Nephron progenitor cell (in vitro differentiated cells): ENCODE data around the gene CPD.
"Not testable (repeated sequence)": the region's sequence is repeated elsewhere in the genome, so short reads cannot be mapped to it uniquely, and the experiment has no call there.

Experiments
- DNase-seq: peaks from one replicate; pipeline ENCODE4 v3.0.0; 2021
- H3K27ac Mint-ChIP-seq: 2 replicates; pipeline ENCODE4 v1.8.0; 2021; ENCODE audit warnings: mild to moderate bottlenecking, moderate library complexity, mixed read lengths
- H3K27me3 Mint-ChIP-seq: 2 replicates; pipeline ENCODE4 v1.8.0; 2021; ENCODE audit warnings: mild to moderate bottlenecking, low read depth, mixed read lengths; ENCODE audit not compliant: poor library complexity
- H3K36me3 Mint-ChIP-seq: 2 replicates; pipeline ENCODE4 v1.8.0; 2021; ENCODE audit warnings: low read depth, mixed read lengths
- H3K4me1 Mint-ChIP-seq: 2 replicates; pipeline ENCODE4 v1.8.0; 2021; ENCODE audit warnings: mixed read lengths
- H3K4me3 Mint-ChIP-seq: 2 replicates; pipeline ENCODE4 v1.8.0; 2021; ENCODE audit warnings: mild to moderate bottlenecking, moderate library complexity, mixed read lengths
- H3K9me3 Mint-ChIP-seq: 2 replicates; pipeline ENCODE4 v1.8.0; 2021; ENCODE audit warnings: mild to moderate bottlenecking, moderate library complexity, mixed read lengths
- TF ChIP-seq, protein P1 (sequence below): fragments of 200-600 bp; sonication (generic); IDR thresholded peaks from 2 replicates; pipeline ENCODE4 v1.5.0; 2021; ENCODE audit warnings: antibody characterized with exemption

Gene CPD

DNA sequence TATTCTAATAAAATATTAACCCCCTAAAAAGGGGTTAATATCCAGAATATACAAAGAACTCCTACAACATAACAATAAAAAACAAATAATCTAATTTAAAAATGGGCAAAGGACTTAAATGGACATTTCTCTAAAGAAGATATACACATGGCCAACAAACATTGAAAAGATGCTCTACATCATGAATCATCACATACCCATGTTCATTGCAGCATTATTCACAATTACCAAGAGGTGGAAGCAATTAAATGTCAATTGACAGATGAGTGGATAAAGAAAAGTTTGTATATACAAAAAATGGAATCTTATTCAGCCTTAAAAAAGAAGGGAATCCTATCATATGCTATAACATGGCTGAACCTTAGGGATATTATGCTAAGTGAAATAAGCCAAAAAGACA is 36.8 kb downstream of the CPD start:
- TF ChIP-seq, protein P1, sequence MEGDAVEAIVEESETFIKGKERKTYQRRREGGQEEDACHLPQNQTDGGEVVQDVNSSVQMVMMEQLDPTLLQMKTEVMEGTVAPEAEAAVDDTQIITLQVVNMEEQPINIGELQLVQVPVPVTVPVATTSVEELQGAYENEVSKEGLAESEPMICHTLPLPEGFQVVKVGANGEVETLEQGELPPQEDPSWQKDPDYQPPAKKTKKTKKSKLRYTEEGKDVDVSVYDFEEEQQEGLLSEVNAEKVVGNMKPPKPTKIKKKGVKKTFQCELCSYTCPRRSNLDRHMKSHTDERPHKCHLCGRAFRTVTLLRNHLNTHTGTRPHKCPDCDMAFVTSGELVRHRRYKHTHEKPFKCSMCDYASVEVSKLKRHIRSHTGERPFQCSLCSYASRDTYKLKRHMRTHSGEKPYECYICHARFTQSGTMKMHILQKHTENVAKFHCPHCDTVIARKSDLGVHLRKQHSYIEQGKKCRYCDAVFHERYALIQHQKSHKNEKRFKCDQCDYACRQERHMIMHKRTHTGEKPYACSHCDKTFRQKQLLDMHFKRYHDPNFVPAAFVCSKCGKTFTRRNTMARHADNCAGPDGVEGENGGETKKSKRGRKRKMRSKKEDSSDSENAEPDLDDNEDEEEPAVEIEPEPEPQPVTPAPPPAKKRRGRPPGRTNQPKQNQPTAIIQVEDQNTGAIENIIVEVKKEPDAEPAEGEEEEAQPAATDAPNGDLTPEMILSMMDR = no peak
- peaks cover 3% of the 10 kb centered on the region for H3K27me3 Mint-ChIP-seq
- H3K27ac Mint-ChIP-seq = no peak overlapping the region
- no peak overlapping the region for H3K4me3 Mint-ChIP-seq
- peaks cover 10% of the 10 kb centered on the region for H3K9me3 Mint-ChIP-seq
- no peak for DNase-seq
- peaks cover 17% of the 10 kb centered on the region for H3K4me1 Mint-ChIP-seq
- H3K36me3 Mint-ChIP-seq = peaks cover 52% of the 10 kb centered on the region

DNA sequence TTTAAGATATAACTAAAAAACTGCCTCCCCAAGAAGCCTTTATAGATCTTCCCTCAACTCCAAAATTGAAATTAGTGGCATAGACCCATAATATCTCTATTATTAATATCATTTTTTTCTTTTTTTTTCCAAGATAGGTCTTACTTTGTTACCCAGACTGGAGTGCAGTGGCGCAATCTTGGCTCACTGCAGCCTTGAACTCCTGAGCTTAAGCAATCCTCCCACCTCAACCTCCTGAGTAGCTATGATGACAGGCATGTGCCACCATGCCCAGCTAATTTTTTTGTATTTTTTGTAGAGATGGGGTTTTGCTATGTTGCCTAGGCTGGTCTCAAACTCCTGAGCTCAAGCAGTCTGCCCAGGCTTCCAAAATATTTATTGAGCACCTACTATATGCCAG is 39.3 kb downstream of the CPD start:
- H3K9me3 Mint-ChIP-seq, DNase-seq, H3K27ac Mint-ChIP-seq, H3K4me3 Mint-ChIP-seq, H3K27me3 Mint-ChIP-seq: not testable (repeated sequence)
- Mint-ChIP-seq H3K4me1 (peaks cover 17% of the 10 kb centered on the region), H3K36me3 (peaks cover 44% of the 10 kb centered on the region)

DNA sequence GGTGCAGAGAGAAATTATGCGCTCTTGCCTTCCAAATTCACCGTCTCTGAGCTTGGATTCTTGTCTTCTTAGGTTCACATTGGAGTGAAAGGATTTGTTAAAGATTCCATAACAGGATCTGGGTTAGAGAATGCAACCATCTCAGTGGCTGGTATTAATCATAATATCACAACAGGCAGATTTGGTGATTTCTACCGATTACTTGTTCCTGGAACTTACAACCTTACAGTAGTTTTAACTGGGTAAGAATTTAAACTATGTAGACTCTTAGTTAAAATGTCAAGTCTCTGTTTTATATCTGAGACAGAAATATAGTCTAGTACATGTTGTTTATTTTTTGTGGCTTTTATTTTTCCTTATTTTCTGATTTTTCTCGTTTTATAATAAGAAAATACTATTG is 42.9 kb downstream of the CPD start:
- peaks cover 40% of the 10 kb centered on the region for H3K36me3 Mint-ChIP-seq
- no peaks in the 10 kb centered on the region for H3K27me3 Mint-ChIP-seq
- H3K27ac Mint-ChIP-seq = no peak overlapping the region
- peaks cover 8% of the 10 kb centered on the region for H3K4me1 Mint-ChIP-seq
- DNase-seq = no peak
- no peak overlapping the region for H3K4me3 Mint-ChIP-seq
- H3K9me3 Mint-ChIP-seq = no peaks in the 10 kb centered on the region
- TF ChIP-seq, protein P1 = no peak

DNA sequence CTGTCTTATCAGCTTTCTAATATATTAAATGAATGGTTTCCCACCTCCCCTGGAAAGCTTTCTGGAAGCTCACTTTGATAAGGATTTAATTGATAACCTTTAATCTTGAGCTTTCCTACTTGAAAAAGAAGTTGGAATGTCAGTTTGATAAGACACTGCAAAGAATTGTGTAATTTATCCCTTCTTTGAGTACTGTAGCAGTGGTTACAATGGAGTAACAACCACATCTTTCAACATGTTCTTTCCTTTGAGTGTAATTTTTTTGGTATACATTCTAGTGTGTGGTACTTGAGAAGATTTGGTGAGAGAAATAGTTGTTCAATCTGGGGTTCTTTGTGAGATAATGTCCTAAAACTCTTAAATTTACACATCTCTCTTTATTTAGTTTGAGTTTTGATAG is 43.4 kb downstream of the CPD start:
- peaks cover 8% of the 10 kb centered on the region for H3K4me1 Mint-ChIP-seq
- DNase-seq = no peak
- H3K9me3 Mint-ChIP-seq = no peaks in the 10 kb centered on the region
- H3K36me3 Mint-ChIP-seq = peaks cover 40% of the 10 kb centered on the region
- H3K4me3 Mint-ChIP-seq = no peak overlapping the region
- TF ChIP-seq, protein P1 = no peak
- no peak overlapping the region for H3K27ac Mint-ChIP-seq
- H3K27me3 Mint-ChIP-seq = no peaks in the 10 kb centered on the region

DNA sequence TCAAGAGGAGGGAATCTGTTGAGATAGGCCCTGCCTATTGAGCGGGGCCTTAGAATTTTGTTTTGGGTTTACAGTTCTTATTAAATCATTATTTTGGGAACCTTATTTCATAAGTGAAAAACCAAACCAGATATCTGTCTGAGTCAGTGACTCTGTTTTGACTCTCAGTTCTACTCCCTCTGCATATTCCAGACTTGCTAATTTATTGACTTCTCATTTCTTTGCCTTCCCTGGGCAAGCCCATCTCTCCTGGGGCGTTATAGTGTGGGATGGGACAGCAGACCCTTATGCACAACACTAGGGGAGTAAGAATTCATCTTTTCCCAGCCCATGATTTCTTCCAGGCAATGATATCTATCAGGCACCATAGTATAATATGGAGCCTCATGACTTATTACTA is 45.7 kb downstream of the CPD start:
- peaks cover 50% of the 10 kb centered on the region for H3K36me3 Mint-ChIP-seq
- H3K9me3 Mint-ChIP-seq = no peaks in the 10 kb centered on the region
- TF ChIP-seq, protein P1 = no peak
- no peak for DNase-seq
- no peaks in the 10 kb centered on the region for H3K27me3 Mint-ChIP-seq
- H3K4me3 Mint-ChIP-seq = no peak overlapping the region
- no peak overlapping the region for H3K27ac Mint-ChIP-seq
- no peaks in the 10 kb centered on the region for H3K4me1 Mint-ChIP-seq

DNA sequence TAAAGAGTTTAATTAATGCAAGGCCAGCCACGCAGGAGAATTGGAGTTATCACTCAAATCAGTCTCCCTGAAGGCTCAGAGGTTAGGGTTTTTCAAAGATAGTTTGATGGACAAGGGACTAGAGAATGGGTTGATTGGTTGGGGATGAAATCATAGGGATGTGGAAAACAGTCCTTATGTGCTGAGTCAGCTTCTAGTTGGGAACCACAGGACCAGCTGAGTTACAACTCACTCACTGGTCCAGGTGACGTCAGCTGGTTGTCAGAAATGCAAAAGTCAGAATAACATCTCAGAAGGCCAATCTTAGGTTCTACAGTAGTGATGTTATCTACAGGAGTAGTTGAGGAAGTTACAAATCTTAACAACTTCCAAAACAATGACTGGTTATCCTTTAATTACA is 47.6 kb downstream of the CPD start:
- no peak for DNase-seq
- Mint-ChIP-seq H3K36me3 (peaks cover 60% of the 10 kb centered on the region), H3K4me3 (no peak overlapping the region), H3K9me3 (no peaks in the 10 kb centered on the region), H3K27me3 (no peaks in the 10 kb centered on the region), H3K27ac (no peak overlapping the region), H3K4me1 (no peaks in the 10 kb centered on the region)
- TF ChIP-seq, protein P1 = no peak

DNA sequence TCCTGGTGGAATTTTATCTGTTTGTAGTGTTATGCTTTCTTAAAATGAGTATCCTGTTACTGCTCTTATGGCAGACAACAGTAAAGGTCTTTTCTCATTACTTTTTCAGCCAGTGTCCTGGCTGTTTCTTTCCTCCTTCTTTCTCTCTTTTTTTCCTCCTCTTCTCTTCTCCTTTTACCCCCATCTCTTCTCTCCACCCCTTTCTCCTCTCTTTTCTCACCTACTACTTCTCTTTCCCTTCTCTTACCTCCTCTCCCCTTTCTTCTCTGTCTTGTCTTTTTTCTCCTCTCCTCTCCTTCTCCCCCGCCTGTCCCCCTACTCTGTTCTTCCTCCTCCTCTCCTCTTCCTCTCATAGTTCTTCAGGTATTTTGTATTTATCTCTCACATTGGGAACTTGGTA is 48.9 kb downstream of the CPD start:
- TF ChIP-seq, protein P1 = no peak
- Mint-ChIP-seq H3K27me3 (no peaks in the 10 kb centered on the region), H3K4me3 (no peak overlapping the region), H3K36me3 (peaks cover 60% of the 10 kb centered on the region), H3K4me1 (no peaks in the 10 kb centered on the region), H3K27ac (peak overlapping the region; percentile 12), H3K9me3 (no peaks in the 10 kb centered on the region)
- DNase-seq = no peak
